ENCODE results near the gene MAPK10. TPM values are rescaled to one million over a fixed set of nuclear protein-coding genes. Genes with fewer than 3 reads are reported as not detected.
"Not testable (repeated sequence)": the region's sequence is repeated elsewhere in the genome, so short reads cannot be mapped to it uniquely, and the experiment has no call there.

MAPK10 gene
- total RNA-seq, 2 donors from 2014 or later = not detected

GRCh38 chr4:86181585-86181984, 178.3 kb downstream of the MAPK10 start:
- ATAC-seq (no peak), DNase-seq (ENCODE audit: low spot score in 2 of 2) (no peak)
- Mint-ChIP-seq H3K36me3 (peaks cover 0 to 5% of the 10 kb centered on the region in 2 donors), H3K9me3 (peaks cover 17 to 19% of the 10 kb centered on the region in 2 donors), H3K27ac (no peak overlapping the region)

- no peak overlapping the region for H3K27ac Mint-ChIP-seq
- H3K36me3 Mint-ChIP-seq = no peaks in the 10 kb centered on the region
- DNase-seq (ENCODE audit: low spot score in 2 of 2) = no peak
- no peak for ATAC-seq
- H3K9me3 Mint-ChIP-seq = peaks cover 6 to 15% of the 10 kb centered on the region in 2 donors
These were observed 181.6 kb downstream of the MAPK10 start for GRCh38 chr4:86178211-86178610.

- Mint-ChIP-seq H3K9me3 (peaks cover 0 to 10% of the 10 kb centered on the region in 2 donors), H3K27ac (no peak overlapping the region), H3K36me3 (no peaks in the 10 kb centered on the region)
- DNase-seq (ENCODE audit: low spot score in 2 of 2) = no peak
- no peak for ATAC-seq
These were observed 185.3 kb downstream of the MAPK10 start for GRCh38 chr4:86174506-86174905.

- H3K27ac Mint-ChIP-seq; H3K9me3 Mint-ChIP-seq; ATAC-seq; DNase-seq (ENCODE audit: low spot score in 2 of 2); H3K36me3 Mint-ChIP-seq: not testable (repeated sequence)
These were observed 191.5 kb downstream of the MAPK10 start for GRCh38 chr4:86168335-86168734.

- no peak overlapping the region for H3K27ac Mint-ChIP-seq
- ATAC-seq = no peak
- H3K9me3 Mint-ChIP-seq = no peaks in the 10 kb centered on the region
- no peaks in the 10 kb centered on the region for H3K36me3 Mint-ChIP-seq
- DNase-seq (ENCODE audit: low spot score in 2 of 2) = no peak
These were observed 199.4 kb downstream of the MAPK10 start for GRCh38 chr4:86160426-86160825.

- no peaks in the 10 kb centered on the region for H3K36me3 Mint-ChIP-seq
- no peaks in the 10 kb centered on the region for H3K9me3 Mint-ChIP-seq
These were observed 200.6 kb downstream of the MAPK10 start for GRCh38 chr4:86159216-86159615.

GRCh38 chr4:86156531-86156930, 203.3 kb downstream of the MAPK10 start:
- no peak for DNase-seq (ENCODE audit: low spot score in 2 of 2)
- ATAC-seq = no peak
- Mint-ChIP-seq H3K27ac (no peak overlapping the region), H3K36me3 (no peaks in the 10 kb centered on the region), H3K9me3 (no peaks in the 10 kb centered on the region)

More at GRCh38 chr4:86159216-86159615, 200.6 kb downstream of the MAPK10 start:
- H3K27ac Mint-ChIP-seq = no peak overlapping the region
- ATAC-seq (no peak), DNase-seq (ENCODE audit: low spot score in 2 of 2) (no peak)

- no peaks in the 10 kb centered on the region for H3K36me3 Mint-ChIP-seq
- no peak for ATAC-seq
- DNase-seq (ENCODE audit: low spot score in 2 of 2) = no peak
- peaks cover 0 to 2% of the 10 kb centered on the region in 2 donors for H3K9me3 Mint-ChIP-seq
- no peak overlapping the region for H3K27ac Mint-ChIP-seq
These were observed 204.1 kb downstream of the MAPK10 start for GRCh38 chr4:86155766-86156165.

- Mint-ChIP-seq H3K36me3 (no peaks in the 10 kb centered on the region), H3K27ac (no peak overlapping the region), H3K9me3 (peaks cover 4 to 8% of the 10 kb centered on the region in 2 donors)
- DNase-seq (ENCODE audit: low spot score in 2 of 2) (no peak), ATAC-seq (no peak)
These were observed 207.4 kb downstream of the MAPK10 start for GRCh38 chr4:86152454-86152853.

- no peak for DNase-seq (ENCODE audit: low spot score in 2 of 2)
- no peak for ATAC-seq
- Mint-ChIP-seq H3K9me3 (peaks cover 8% of the 10 kb centered on the region in 2 donors), H3K27ac (no peak overlapping the region), H3K36me3 (no peaks in the 10 kb centered on the region)
These were observed 208.7 kb downstream of the MAPK10 start for GRCh38 chr4:86151196-86151595.

- Mint-ChIP-seq H3K27ac (no peak overlapping the region), H3K36me3 (no peaks in the 10 kb centered on the region), H3K9me3 (peaks cover 7 to 10% of the 10 kb centered on the region in 2 donors)
- no peak for DNase-seq (ENCODE audit: low spot score in 2 of 2)
- no peak for ATAC-seq
These were observed 218.7 kb downstream of the MAPK10 start for GRCh38 chr4:86141161-86141560.

GRCh38 chr4:86132468-86132867, 227.4 kb downstream of the MAPK10 start:
- Mint-ChIP-seq H3K9me3 (peaks cover 5 to 9% of the 10 kb centered on the region in 2 donors), H3K27ac (no peak overlapping the region), H3K36me3 (peaks cover 0 to 4% of the 10 kb centered on the region in 2 donors)
- ATAC-seq = no peak
- no peak for DNase-seq (ENCODE audit: low spot score in 2 of 2)

- Mint-ChIP-seq H3K27ac (no peak overlapping the region), H3K36me3 (peaks cover 0 to 4% of the 10 kb centered on the region in 2 donors), H3K9me3 (peaks cover 5 to 12% of the 10 kb centered on the region in 2 donors)
- DNase-seq (ENCODE audit: low spot score in 2 of 2) (no peak), ATAC-seq (no peak)
These were observed 228.4 kb downstream of the MAPK10 start for GRCh38 chr4:86131456-86131855.

- Mint-ChIP-seq H3K9me3 (peaks cover 5 to 12% of the 10 kb centered on the region in 2 donors), H3K36me3 (peaks cover 0 to 4% of the 10 kb centered on the region in 2 donors), H3K27ac (no peak overlapping the region)
- ATAC-seq (no peak), DNase-seq (ENCODE audit: low spot score in 2 of 2) (no peak)
These were observed 229.5 kb downstream of the MAPK10 start for GRCh38 chr4:86130160-86130933.

- H3K27ac Mint-ChIP-seq = no peak overlapping the region
- ATAC-seq = no peak
- H3K36me3 Mint-ChIP-seq = peaks cover 0 to 4% of the 10 kb centered on the region in 2 donors
- no peak for DNase-seq (ENCODE audit: low spot score in 2 of 2)
- H3K9me3 Mint-ChIP-seq = peaks cover 5 to 12% of the 10 kb centered on the region in 2 donors
These were observed 230.3 kb downstream of the MAPK10 start for GRCh38 chr4:86129546-86129945.

- no peak for DNase-seq (ENCODE audit: low spot score in 2 of 2)
- peaks cover 7 to 8% of the 10 kb centered on the region in 2 donors for H3K9me3 Mint-ChIP-seq
- H3K27ac Mint-ChIP-seq = no peak overlapping the region
- H3K36me3 Mint-ChIP-seq = no peaks in the 10 kb centered on the region
- no peak for ATAC-seq
These were observed 237.4 kb downstream of the MAPK10 start for GRCh38 chr4:86122404-86122803.

- peaks cover 3 to 8% of the 10 kb centered on the region in 2 donors for H3K9me3 Mint-ChIP-seq
- no peak overlapping the region for H3K27ac Mint-ChIP-seq
These were observed 241.1 kb downstream of the MAPK10 start for GRCh38 chr4:86118711-86119110.

GRCh38 chr4:86117705-86118302, 242.0 kb downstream of the MAPK10 start:
- peaks cover 5 to 6% of the 10 kb centered on the region in 2 donors for H3K9me3 Mint-ChIP-seq
- H3K36me3 Mint-ChIP-seq = no peaks in the 10 kb centered on the region
- H3K27ac Mint-ChIP-seq = no peak overlapping the region
- ATAC-seq (no peak), DNase-seq (ENCODE audit: low spot score in 2 of 2) (no peak)

More at GRCh38 chr4:86118711-86119110, 241.1 kb downstream of the MAPK10 start:
- no peaks in the 10 kb centered on the region for H3K36me3 Mint-ChIP-seq
- ATAC-seq (no peak), DNase-seq (ENCODE audit: low spot score in 2 of 2) (no peak)

Data from activated naive CD4-positive, alpha-beta T cell treated with anti-CD3 and anti-CD28 coated beads, Interleukin-2, amount 50 U/mL, for 72 hours (primary cell).